ENCODE measurements around the gene SYMPK.

Gene SYMPK

GRCh38 chr19:45767410-45767880, 95.5 kb downstream of the SYMPK start (continued):
- TF ChIP-seq ZNF140 (tag by site-specific recombination; IDR thresholded peaks at IDR 0.05) (no peak), ZNF600 (tag by site-specific recombination; IDR thresholded peaks at IDR 0.05) (peak; percentile 30; the same call in 1 of the 2 replicates), ZBTB8A (tag by site-specific recombination; IDR thresholded peaks at IDR 0.05) (peak; percentile 97), ZNF449 (tag by site-specific recombination; IDR thresholded peaks at IDR 0.05) (peak; percentile 84), ZNF521 (tag by site-specific recombination; IDR thresholded peaks at IDR 0.05) (no peak), ZNF394 (tag by site-specific recombination; IDR thresholded peaks at IDR 0.05; ENCODE audit: borderline replicate concordance) (peak; percentile 19; the same call in 1 of the 2 replicates), SP2 (tag by site-specific recombination; IDR thresholded peaks at IDR 0.05) (peak; percentile 60), ZNF24 (tag by site-specific recombination; IDR thresholded peaks at IDR 0.05) (no peak), TRIM28 (IDR thresholded peaks at IDR 0.05; ENCODE audit: borderline replicate concordance, low read length) (no peak), ZNF561 (tag by site-specific recombination; IDR thresholded peaks at IDR 0.05; ENCODE audit: borderline replicate concordance) (0 out of 2 replicates have a peak, but pooled peaks have one; percentile 38), OVOL3 (tag by site-specific recombination; IDR thresholded peaks at IDR 0.05) (peak; percentile 78; the same call in 1 of the 2 replicates), ZNF76 (tag by site-specific recombination; IDR thresholded peaks at IDR 0.05; ENCODE audit: borderline replicate concordance, low read depth) (peak; percentile 11; the same call in 1 of the 2 replicates), ZNF433 (tag by site-specific recombination; IDR thresholded peaks at IDR 0.05; ENCODE audit: low read depth) (no peak), ZNF580 (tag by site-specific recombination; IDR thresholded peaks at IDR 0.05) (no peak), ZNF548 (tag by site-specific recombination; IDR thresholded peaks at IDR 0.05) (no peak), ZBTB49 (tag by site-specific recombination; IDR thresholded peaks at IDR 0.05; ENCODE audit: low read depth) (no peak), YY2 (tag by site-specific recombination; IDR thresholded peaks at IDR 0.05) (no peak), KLF16 (tag by site-specific recombination; IDR thresholded peaks at IDR 0.05) (peak; percentile 17; the same call in 1 of the 2 replicates), ZNF629 (tag by site-specific recombination; IDR thresholded peaks at IDR 0.05) (0 out of 2 replicates have a peak, but pooled peaks have one; percentile 40), GLI2 (tag by site-specific recombination; IDR thresholded peaks at IDR 0.05; ENCODE audit: borderline replicate concordance, low read depth) (no peak), ZSCAN5A (tag by site-specific recombination; IDR thresholded peaks at IDR 0.05) (no peak), KLF7 (tag by site-specific recombination; IDR thresholded peaks at IDR 0.05; ENCODE audit: borderline replicate concordance) (no peak; the same call in 1 of the 2 replicates), ZNF701 (tag by site-specific recombination; IDR thresholded peaks at IDR 0.05) (no peak), ZNF335 (tag by site-specific recombination; conservative IDR thresholded peaks at IDR 0.05) (no peak), ZNF513 (tag by site-specific recombination; IDR thresholded peaks at IDR 0.05) (no peak), ZSCAN30 (tag by site-specific recombination; IDR thresholded peaks at IDR 0.05) (0 out of 2 replicates have a peak, but pooled peaks have one; percentile 49), ZBTB11 (tag by site-specific recombination; conservative IDR thresholded peaks at IDR 0.05; ENCODE audit: low read depth) (no peak), ELK4 (IDR thresholded peaks at IDR 0.05; ENCODE audit: borderline replicate concordance, low read depth, low read length) (no peak), ZSCAN16 (tag by site-specific recombination; IDR thresholded peaks at IDR 0.05) (no peak)

Measured in HEK293 (cell line).